GM12892 (cell line): ENCODE results near the gene WFIKKN2.

Source experiments
- POLR2A ChIP-seq: IDR thresholded peaks from 2 replicates; pipeline ENCODE4 v1.6.1; 2011; ENCODE audit warnings: low read depth, low read length, control low read depth
- POLR2AphosphoS5 ChIP-seq: IDR thresholded peaks from 2 replicates; pipeline ENCODE4 v1.6.1; 2011; ENCODE audit warnings: low read depth, low read length, control low read depth

- TF ChIP-seq POLR2AphosphoS5 (no peak), POLR2A (no peak)
Observed at GRCh38 chr17:50877838-50878237, 42.5 kb downstream of the WFIKKN2 start.
